Stimulated activated naive CD4-positive, alpha-beta T cell (primary cell): ENCODE data around the gene CLTB.

ENCODE experiments used
- DNase-seq, 6 experiments: peaks; one replicate each; lab custom pipeline; 2025; lab: John Stamatoyannopoulos, UW

The CLTB gene

GRCh38 chr5:176352116-176352878, 64.0 kb downstream of the CLTB start:
- DNase-seq = no peak

- DNase-seq = no peak
Measured at GRCh38 chr5:176350416-176350815, 65.9 kb downstream of the CLTB start.

GRCh38 chr5:176342766-176343458, 73.4 kb downstream of the CLTB start:
- DNase-seq = no peak
